ENCODE measurements around the gene HYAL4.
"Not testable (repeated sequence)": the region's sequence is repeated elsewhere in the genome, so short reads cannot be mapped to it uniquely, and the experiment has no call there.

Gene HYAL4

DNA sequence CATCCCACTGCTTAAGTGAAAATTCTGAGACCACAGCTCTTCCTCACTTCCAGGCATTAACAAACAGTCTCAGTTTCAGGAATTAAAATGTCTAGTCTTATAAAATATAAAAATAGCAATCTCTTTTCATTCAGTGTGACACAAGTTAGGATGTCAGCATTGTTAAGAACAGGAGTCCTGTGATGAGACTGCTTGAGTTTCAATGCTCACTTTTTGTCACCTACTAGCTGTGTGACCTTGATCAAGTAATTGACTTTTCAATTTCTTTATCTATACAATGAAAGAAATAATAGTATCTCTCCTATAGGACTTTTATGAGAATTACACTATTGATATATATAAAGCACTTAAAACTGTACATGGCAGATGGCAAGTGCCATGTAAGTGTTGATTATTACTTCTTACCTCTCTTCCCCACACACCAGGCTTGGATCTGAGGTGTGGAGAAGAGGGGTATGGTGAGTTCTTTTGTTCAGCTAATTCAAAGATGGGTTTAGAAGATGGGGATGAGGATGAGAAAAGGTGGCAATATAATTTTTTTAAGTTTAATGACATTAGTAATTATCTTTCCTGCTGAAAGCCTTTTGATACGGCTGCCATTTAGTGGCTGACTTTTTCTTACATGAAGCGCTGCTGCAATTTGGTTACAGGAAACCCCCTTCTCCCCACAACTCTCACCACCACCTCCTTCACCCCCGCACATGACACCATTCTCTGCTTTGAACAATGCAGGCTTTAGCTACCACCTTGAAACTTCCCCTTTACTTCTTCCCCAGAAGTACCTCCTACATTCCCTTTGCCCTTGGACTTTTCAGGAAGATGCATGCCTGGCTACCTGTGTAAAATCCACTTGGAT, 20.8 kb upstream of the HYAL4 start:
- TF ChIP-seq, protein P1, sequence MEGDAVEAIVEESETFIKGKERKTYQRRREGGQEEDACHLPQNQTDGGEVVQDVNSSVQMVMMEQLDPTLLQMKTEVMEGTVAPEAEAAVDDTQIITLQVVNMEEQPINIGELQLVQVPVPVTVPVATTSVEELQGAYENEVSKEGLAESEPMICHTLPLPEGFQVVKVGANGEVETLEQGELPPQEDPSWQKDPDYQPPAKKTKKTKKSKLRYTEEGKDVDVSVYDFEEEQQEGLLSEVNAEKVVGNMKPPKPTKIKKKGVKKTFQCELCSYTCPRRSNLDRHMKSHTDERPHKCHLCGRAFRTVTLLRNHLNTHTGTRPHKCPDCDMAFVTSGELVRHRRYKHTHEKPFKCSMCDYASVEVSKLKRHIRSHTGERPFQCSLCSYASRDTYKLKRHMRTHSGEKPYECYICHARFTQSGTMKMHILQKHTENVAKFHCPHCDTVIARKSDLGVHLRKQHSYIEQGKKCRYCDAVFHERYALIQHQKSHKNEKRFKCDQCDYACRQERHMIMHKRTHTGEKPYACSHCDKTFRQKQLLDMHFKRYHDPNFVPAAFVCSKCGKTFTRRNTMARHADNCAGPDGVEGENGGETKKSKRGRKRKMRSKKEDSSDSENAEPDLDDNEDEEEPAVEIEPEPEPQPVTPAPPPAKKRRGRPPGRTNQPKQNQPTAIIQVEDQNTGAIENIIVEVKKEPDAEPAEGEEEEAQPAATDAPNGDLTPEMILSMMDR (conservative IDR thresholded peaks at IDR 0.05): no peak

GRCh38 chr7:123824754-123825067, 20.3 kb upstream of the HYAL4 start:
- TF ChIP-seq, protein P1 (conservative IDR thresholded peaks at IDR 0.05): no peak
- peak overlapping the region; percentile 60 for H3K27ac ChIP-seq

More for the DNA sequence above, 20.8 kb upstream of the HYAL4 start:
- peak overlapping the region; percentile 60 for H3K27ac ChIP-seq

DNA sequence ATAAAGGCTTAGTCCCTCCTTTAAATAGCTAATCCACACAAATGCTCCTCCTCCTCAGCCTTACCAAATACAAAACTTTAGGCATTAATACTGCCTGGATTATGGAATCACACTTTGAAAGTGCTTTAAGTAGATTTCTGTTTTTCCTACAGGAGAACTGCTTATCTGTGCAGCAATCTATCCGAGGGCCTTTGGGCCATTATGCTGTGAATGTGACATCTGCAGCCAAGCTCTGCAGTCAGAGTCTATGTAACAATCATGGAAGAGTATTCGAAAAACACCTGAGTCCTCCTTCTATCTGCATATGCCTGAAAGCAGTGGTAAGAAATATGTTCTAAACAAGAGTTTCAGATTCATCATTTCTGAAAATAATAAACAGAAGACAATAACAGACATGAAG, 16.2 kb upstream of the HYAL4 start:
- no peak overlapping the region for H3K27ac ChIP-seq
- TF ChIP-seq, protein P1 (conservative IDR thresholded peaks at IDR 0.05): no peak

GRCh38 chr7:123836656-123837055, 8.3 kb upstream of the HYAL4 start:
- H3K27ac ChIP-seq: no peak overlapping the region
- TF ChIP-seq, protein P1 (conservative IDR thresholded peaks at IDR 0.05): no peak

GRCh38 chr7:123839106-123839505, 5.9 kb upstream of the HYAL4 start:
- not testable (repeated sequence) for H3K27ac ChIP-seq

DNA sequence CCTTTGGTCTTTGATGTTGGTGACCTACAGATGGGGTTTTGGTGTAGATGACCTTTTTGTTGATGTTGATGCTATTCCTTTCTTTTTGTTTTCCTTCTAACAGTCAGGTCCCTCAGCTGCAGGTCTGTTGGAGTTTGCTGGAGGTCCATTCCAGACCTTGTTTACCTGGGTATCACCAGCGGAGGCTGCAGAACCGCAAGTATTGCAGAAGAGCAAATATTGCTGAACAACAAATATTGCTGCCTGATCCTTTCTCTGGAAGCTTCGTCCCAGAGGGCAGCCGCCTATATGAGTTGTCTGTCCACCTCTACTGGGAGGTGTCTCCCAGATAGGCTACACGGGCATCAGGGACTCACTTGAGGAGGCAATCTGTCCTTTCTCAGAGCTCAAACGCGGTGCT, 827 bp upstream of the HYAL4 start:
- peak overlapping the region; percentile 16; the same call in 1 of the 2 replicates for H3K27ac ChIP-seq

DNA sequence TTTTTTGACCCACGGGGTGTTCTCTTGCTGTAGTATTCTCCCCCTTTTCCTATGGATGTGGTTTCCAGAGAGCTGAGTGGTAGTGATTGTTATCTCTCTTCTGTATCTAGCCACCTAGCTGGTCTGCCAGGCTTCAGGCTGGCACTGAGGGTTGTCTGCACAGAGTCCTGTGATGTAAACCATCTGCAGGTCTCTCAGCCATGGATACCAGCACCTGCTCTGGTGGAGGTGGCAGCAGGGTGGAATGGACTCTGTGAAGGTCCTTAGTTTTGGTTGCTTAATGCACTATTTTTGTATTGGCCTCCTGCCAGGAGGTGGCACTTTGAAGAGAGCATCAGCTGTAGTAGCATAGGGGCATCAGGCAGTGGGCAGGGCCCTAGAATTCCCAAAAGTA, 851 bp downstream of the HYAL4 start:
- TF ChIP-seq, protein P1 (conservative IDR thresholded peaks at IDR 0.05): no peak
- H3K27ac ChIP-seq: no peak overlapping the region

DNA sequence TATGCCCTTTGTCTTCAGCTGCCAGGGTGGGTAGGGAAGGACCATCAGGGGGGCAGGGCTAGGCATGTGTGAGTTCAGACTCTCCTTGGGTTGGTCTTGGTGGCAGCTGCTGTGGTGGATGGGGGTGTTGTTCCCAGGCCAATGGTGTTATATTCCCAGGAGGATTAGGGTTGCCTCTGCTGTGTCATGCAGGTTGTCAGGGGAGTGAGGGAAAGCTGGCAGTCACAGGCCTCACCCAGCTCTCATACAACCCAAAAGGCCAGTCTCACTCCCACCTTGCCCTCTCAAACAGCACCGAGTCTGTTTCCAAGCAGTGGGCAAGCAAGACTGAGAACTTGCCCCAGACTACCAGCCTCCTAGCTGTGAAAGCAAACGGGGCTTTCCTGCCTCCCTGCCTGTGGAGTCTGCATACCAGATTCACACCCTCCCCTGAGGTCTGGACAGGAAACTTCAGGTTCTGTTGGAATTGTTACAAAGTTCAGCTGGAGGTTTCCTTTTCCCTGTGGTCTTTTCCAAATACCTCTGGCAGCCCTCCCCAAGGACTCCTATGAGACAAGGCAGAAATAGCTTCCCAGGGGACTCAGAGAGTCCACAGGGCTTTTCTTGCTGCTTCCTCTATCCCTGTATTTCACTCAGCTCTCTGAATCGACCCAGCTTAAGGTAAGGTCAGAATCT, 1.4 kb downstream of the HYAL4 start:
- H3K27ac ChIP-seq: no peak overlapping the region
- TF ChIP-seq, protein P1 (conservative IDR thresholded peaks at IDR 0.05): no peak

Data from VCaP (cell line).